ENCODE results near the gene PSMG1. TPM values are rescaled to one million over a fixed set of nuclear protein-coding genes. Genes with fewer than 3 reads are reported as not detected.

The PSMG1 gene
- total and polyA plus RNA-seq, 10 of the 15 experiments (the other 5 are each of a cell fraction or from before 2014, with no cell fraction given) = 21.3 to 248 (median 121) TPM

GRCh38 chr21:39198800-39199199, 15.5 kb upstream of the PSMG1 start:
- H3K27ac ChIP-seq (ENCODE audit: control insufficient read depth, insufficient read depth) = no peak overlapping the region
- BruUV-seq (replicated peaks) = no TSS peak
- no peak overlapping the region for H2AFZ ChIP-seq (ENCODE audit: control insufficient read depth, low read depth, low read length)
- ChIA-PET CTCF (no interaction called here), POLR2A (no interaction called here), RAD21 (ENCODE audit: unreplicated experiment) (no interaction called here), SMC1A (ENCODE audit: uncharacterized antibody, unreplicated experiment) (interaction anchor here (0.7 to 1.6 kb wide), 3 partner anchors 13 to 188 kb away, joined by 3 to 4 read pairs (median 4); no protein-coding TSS in a partner anchor)
- H3K9me3 ChIP-seq (replicated peaks; ENCODE audit: control insufficient read depth, insufficient read depth, low read length) = no peaks in the 10 kb centered on the region
- no peak for ATAC-seq
- H3K4me1 ChIP-seq (ENCODE audit: control insufficient read depth, insufficient read depth, low read length) = no peaks in the 10 kb centered on the region
- intact Hi-C loops (cut with micrococcal nuclease; ENCODE audit: unreplicated experiment) (no loop called here), in situ Hi-C loops (cut with MboI) (no loop called here)
- no peak overlapping the region for H3K4me2 ChIP-seq (ENCODE audit: control insufficient read depth, insufficient read depth)
- FAIRE-seq = no peak
- H3K36me3 ChIP-seq (ENCODE audit: control insufficient read depth in 2 of 2, insufficient read depth in 2 of 2, low read length in 1 of 2) = peaks cover 0 to 34% of the 10 kb centered on the region in 2 experiments; a peak in 3 of 4 replicates
- no peak overlapping the region for H3K9ac ChIP-seq (ENCODE audit: control insufficient read depth, insufficient read depth, low read length)
- WGBS (ENCODE audit: insufficient coverage, insufficient replicate concordance, low lambda C conversion rate, missing lambda C conversion rate) = 76% methylated on average over 2 of the region's 2 CpGs
- DNase-seq (ENCODE audit: low read depth, low spot score) = no peak
- no peaks in the 10 kb centered on the region for H3K79me2 ChIP-seq (ENCODE audit: control insufficient read depth, insufficient read depth, low read length)
- H3K4me3 ChIP-seq = no peak overlapping the region
- no peaks in the 10 kb centered on the region for H3K27me3 ChIP-seq (replicated peaks in 1 of 2; ENCODE audit: control insufficient read depth in 2 of 2, insufficient read depth in 2 of 2, low read length in 1 of 2)
- no peaks in the 10 kb centered on the region for H4K20me1 ChIP-seq (ENCODE audit: control insufficient read depth, insufficient read depth)
- TF ChIP-seq JUND (IDR thresholded peaks at IDR 0.05; ENCODE audit: low read depth, low read length) = no peak
- no peak for TF ChIP-seq ZNF622 (IDR thresholded peaks at IDR 0.05)
- no peak for TF ChIP-seq SREBF2 (IDR thresholded peaks at IDR 0.05; ENCODE audit: low read length)
- TF ChIP-seq RCOR1 (conservative IDR thresholded peaks at IDR 0.05; ENCODE audit: low read depth, low read length) = no peak
- no peak for TF ChIP-seq ZNF217 (IDR thresholded peaks at IDR 0.05)
- no peak for TF ChIP-seq RB1 (IDR thresholded peaks at IDR 0.05; ENCODE audit: borderline replicate concordance)
- no peak for TF ChIP-seq PAX5 (IDR thresholded peaks at IDR 0.05; ENCODE audit: borderline replicate concordance, low read depth, low read length)
- TF ChIP-seq CEBPZ (IDR thresholded peaks at IDR 0.05; ENCODE audit: low read depth, low read length) = no peak
- no peak for TF ChIP-seq ZZZ3 (IDR thresholded peaks at IDR 0.05; ENCODE audit: control insufficient read depth, insufficient read length, low read depth)
- TF ChIP-seq BCL11A (IDR thresholded peaks at IDR 0.05; ENCODE audit: low read depth, low read length) = no peak
- TF ChIP-seq SIN3A (IDR thresholded peaks at IDR 0.05; ENCODE audit: low read depth, low read length) = no peak
- TF ChIP-seq KDM1A (IDR thresholded peaks at IDR 0.05; ENCODE audit: borderline replicate concordance) = no peak
- TF ChIP-seq POU2F2 (IDR thresholded peaks at IDR 0.05; ENCODE audit: borderline replicate concordance, low read depth, low read length) = no peak
- no peak for TF ChIP-seq HDAC2 (IDR thresholded peaks at IDR 0.05)
- no peak for TF ChIP-seq CTCF (IDR thresholded peaks at IDR 0.05 in 2 of 3, conservative IDR thresholded peaks at IDR 0.05 in 1 of 3; ENCODE audit: control insufficient read depth in 2 of 3, extremely low read depth in 1 of 3, insufficient read depth in 1 of 3, low read depth in 3 of 3, low read length in 3 of 3)

All from GM12878 (cell line).